IMR-90 (cell line): ENCODE results near the gene AP3M1.
A peak's percentile ranks its signal among the peaks of the same experiment; 100 is the strongest.

ENCODE experiments used
- CHD1 ChIP-seq: IDR thresholded peaks from 2 replicates; pipeline ENCODE4 v1.6.1; 2012; ENCODE audit warnings: low read depth, low read length, improper control_type of control experiment
- CTCF ChIP-seq: conservative IDR thresholded peaks from 2 replicates; pipeline ENCODE4 v1.5.1; 2012; ENCODE audit warnings: mild to moderate bottlenecking, low read depth, low read length, improper control_type of control experiment
- ELK1 ChIP-seq: fragments of 150-350 bp; IDR thresholded peaks from 2 replicates; pipeline ENCODE4 v1.6.1; 2016; ENCODE audit warnings: low read depth, mild to moderate bottlenecking, low read length, moderate library complexity, borderline replicate concordance
- FOS ChIP-seq: fragments of 150-350 bp; IDR thresholded peaks from 2 replicates; pipeline ENCODE4 v1.6.1; 2016; ENCODE audit warnings: low read depth, low read length
- MXI1 ChIP-seq: IDR thresholded peaks from 2 replicates; pipeline ENCODE4 v1.6.1; 2012; ENCODE audit warnings: low read depth, mild to moderate bottlenecking, low read length, moderate library complexity, borderline replicate concordance
- POLR2A ChIP-seq: IDR thresholded peaks from 2 replicates; pipeline ENCODE4 v1.6.1; 2012; ENCODE audit warnings: mild to moderate bottlenecking, low read depth, low read length
- RAD21 ChIP-seq: IDR thresholded peaks from 2 replicates; pipeline ENCODE4 v1.6.1; 2012; ENCODE audit warnings: low read length, improper control_type of control experiment
- RFX5 ChIP-seq: IDR thresholded peaks from 2 replicates; pipeline ENCODE4 v1.8.0; 2012; ENCODE audit warnings: low read depth, mild to moderate bottlenecking, low read length, moderate library complexity
- SMC3 ChIP-seq: fragments of 150-350 bp; IDR thresholded peaks from 2 replicates; pipeline ENCODE4 v1.6.1; 2016; ENCODE audit warnings: low read depth, mild to moderate bottlenecking, antibody characterized with exemption, low read length, moderate library complexity
- USF2 ChIP-seq: fragments of 150-350 bp; IDR thresholded peaks from 2 replicates; pipeline ENCODE4 v1.6.1; 2017; ENCODE audit warnings: mild to moderate bottlenecking, antibody characterized with exemption, low read length, low read depth

- TF ChIP-seq POLR2A = no peak
- no peak for TF ChIP-seq FOS
- no peak for TF ChIP-seq USF2
- no peak for TF ChIP-seq CTCF
- TF ChIP-seq ELK1 = no peak
- TF ChIP-seq CHD1 = no peak
- no peak for TF ChIP-seq RFX5
- no peak for TF ChIP-seq SMC3
- TF ChIP-seq RAD21 = no peak
- 0 out of 2 replicates have a peak, but pooled peaks have one; percentile 48 for TF ChIP-seq MXI1
Observed at GRCh38 chr10:74177140-74177677, 26.6 kb upstream of the AP3M1 start.
